Testis (tissue), 3 donors: Measurements from ENCODE around the gene TMEM156. TPM values are rescaled to one million over a fixed set of nuclear protein-coding genes. Genes with fewer than 3 reads are reported as not detected.

ENCODE experiments used
- DNase-seq: peaks from one replicate; pipeline ENCODE4 v3.0.0-alpha.2; 2019
- H3K27ac ChIP-seq, 2 donors: fragments of 200-600 bp; sonication (generic); one replicate each; pipeline ENCODE4 v1.5.1; 2019
- H3K27me3 ChIP-seq: fragments of 200-600 bp; sonication (generic); one replicate; pipeline ENCODE4 v1.5.1; 2019
- H3K36me3 ChIP-seq: fragments of 200-600 bp; sonication (generic); one replicate; pipeline ENCODE4 v1.5.1; 2017; ENCODE audit warnings: low read depth; ENCODE audit errors: missing control alignments
- H3K4me1 ChIP-seq: fragments of 200-600 bp; sonication (generic); one replicate; pipeline ENCODE4 v1.5.1; 2019
- H3K4me3 ChIP-seq, 2 donors: fragments of 200-600 bp; sonication (generic); one replicate each; pipeline ENCODE4 v1.5.1; 2017 to 2019
- H3K9me3 ChIP-seq: fragments of 200-600 bp; sonication (generic); one replicate; pipeline ENCODE4 v1.5.1; 2017
- CTCF ChIP-seq, 3 experiments: fragments of 450-650 bp in 2 of 3; fragments of 200-600 bp in 1 of 3; sonication (generic) in 1 of 3; IDR thresholded peaks; one replicate each; pipeline ENCODE4 v1.5.1; 2016 to 2019; ENCODE audit warnings: antibody characterized with exemption in 3 of 3, mild to moderate bottlenecking in 2 of 3, moderate library complexity in 1 of 3
- POLR2A ChIP-seq: fragments of 450-650 bp; IDR thresholded peaks from one replicate; pipeline ENCODE4 v1.6.1; 2017; ENCODE audit warnings: antibody characterized with exemption, mild to moderate bottlenecking, moderate library complexity
- WGBS, 2 donors: methylation state at CpG; one replicate each; pipeline ENCODE4 v1.1.5; 2018; 5-methylcytosine and 5-hydroxymethylcytosine counted together
- intact Hi-C: fragments of 100-400 bp; cut with DNase I; formaldehyde crosslinking; loops from one replicate; pipeline ENCODE4 v1.15.1; 2023; ENCODE audit warnings: low total_unique reads
- polyA plus RNA-seq: library from polyadenylated mRNA; stranded (reverse); fragments of 350-450 nt; fragmentation: Illumina TruSeq; extraction: RNeasy Lipid Tissue Mini Kit (QIAGEN cat#74804); gene quantifications from one replicate; pipeline ENCODE4 v1.2.3, GENCODE V29; 2014; ENCODE audit warnings: low read depth, low replicate concordance; ENCODE audit not compliant: insufficient read depth
- total RNA-seq, 2 donors: library from RNA; depleted of rRNA; stranded (reverse); fragments of >200 nt; gene quantifications; one replicate each; pipeline ENCODE4 v1.2.3, GENCODE V29; 2016

Gene TMEM156
- total and polyA plus RNA-seq, 3 donors from 2014 or later: 0.86 TPM; not detected in 2

DNA sequence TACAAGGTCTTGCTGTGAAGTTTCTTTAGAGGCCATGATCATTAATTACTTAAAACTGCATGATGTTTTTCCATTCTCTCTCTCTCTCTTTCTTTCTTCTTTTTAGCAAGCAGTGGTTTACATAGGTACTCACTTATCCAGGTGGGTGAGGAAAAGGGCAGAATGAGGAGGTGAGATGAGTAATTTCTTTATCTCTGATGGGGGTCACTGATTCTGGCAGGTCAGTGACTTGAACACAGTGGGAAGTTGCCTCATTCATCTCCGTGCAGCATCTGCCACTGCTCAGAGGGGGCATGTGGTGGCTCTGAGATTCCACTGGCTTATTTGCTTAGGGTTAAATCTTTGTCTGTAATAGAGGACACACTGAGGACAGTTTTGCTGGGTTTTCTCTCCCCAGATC, 102.0 kb downstream of the TMEM156 start:
- H3K9me3 ChIP-seq: no peaks in the 10 kb centered on the region
- H3K27ac ChIP-seq: no peak overlapping the region
- no peaks in the 10 kb centered on the region for H3K36me3 ChIP-seq

GRCh38 chr4:38928974-38929373, 103.2 kb downstream of the TMEM156 start:
- no peak for DNase-seq
- H3K36me3 ChIP-seq: no peaks in the 10 kb centered on the region
- no peaks in the 10 kb centered on the region for H3K4me1 ChIP-seq
- 87 to 92% methylated on average over 9 of the region's 9 CpGs for WGBS, 2 donors
- no peaks in the 10 kb centered on the region for H3K27me3 ChIP-seq
- no peak overlapping the region for H3K27ac ChIP-seq
- TF ChIP-seq CTCF (IDR thresholded peaks at IDR 0.05) (no peak), POLR2A (no peak)
- intact Hi-C loops: no loop called here
- H3K9me3 ChIP-seq: no peaks in the 10 kb centered on the region
- H3K4me3 ChIP-seq: no peak overlapping the region

More for the DNA sequence above, 102.0 kb downstream of the TMEM156 start:
- no peak overlapping the region for H3K4me3 ChIP-seq
- intact Hi-C loops: no loop called here
- WGBS, 2 donors: 63 to 75% methylated on average over 1 of the region's 1 CpG
- no peaks in the 10 kb centered on the region for H3K27me3 ChIP-seq
- DNase-seq: no peak
- TF ChIP-seq POLR2A: no peak
- TF ChIP-seq CTCF (IDR thresholded peaks at IDR 0.05): no peak
- H3K4me1 ChIP-seq: no peaks in the 10 kb centered on the region

GRCh38 chr4:38928568-38928967, 103.6 kb downstream of the TMEM156 start:
- no peaks in the 10 kb centered on the region for H3K9me3 ChIP-seq
- H3K4me3 ChIP-seq: no peak overlapping the region
- no peaks in the 10 kb centered on the region for H3K27me3 ChIP-seq
- H3K27ac ChIP-seq: no peak overlapping the region
- intact Hi-C loops: no loop called here
- 90 to 94% methylated on average over 3 of the region's 3 CpGs for WGBS, 2 donors
- TF ChIP-seq CTCF (IDR thresholded peaks at IDR 0.05) (no peak), POLR2A (no peak)
- no peak for DNase-seq
- H3K36me3 ChIP-seq: no peaks in the 10 kb centered on the region
- no peaks in the 10 kb centered on the region for H3K4me1 ChIP-seq

DNA sequence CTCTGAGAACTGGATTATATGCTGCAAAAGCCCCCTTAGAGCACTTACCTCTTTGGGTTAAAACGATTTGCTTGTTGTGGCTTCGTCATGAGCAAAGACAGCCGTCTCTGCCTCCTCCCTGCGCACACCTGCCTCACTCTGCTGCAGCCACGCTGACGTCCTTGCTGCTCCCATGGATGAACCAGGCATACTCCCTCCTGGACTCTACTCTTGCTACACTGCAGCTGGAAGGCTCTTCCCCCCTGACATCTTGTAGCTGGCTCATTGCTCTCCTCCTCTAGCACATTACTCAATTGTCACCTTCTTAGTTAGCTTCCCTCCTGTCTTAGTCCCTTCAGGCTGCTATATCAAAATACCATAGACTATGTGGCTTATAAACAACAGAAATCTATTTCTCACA, 105.3 kb downstream of the TMEM156 start:
- H3K36me3 ChIP-seq: no peaks in the 10 kb centered on the region
- H3K9me3 ChIP-seq: no peaks in the 10 kb centered on the region
- H3K27me3 ChIP-seq: no peaks in the 10 kb centered on the region
- H3K4me1 ChIP-seq: no peaks in the 10 kb centered on the region
- TF ChIP-seq POLR2A (no peak), CTCF (IDR thresholded peaks at IDR 0.05) (no peak)
- intact Hi-C loops: no loop called here
- WGBS, 2 donors: 88 to 90% methylated on average over 6 of the region's 6 CpGs
- no peak overlapping the region for H3K4me3 ChIP-seq
- DNase-seq: no peak
- no peak overlapping the region for H3K27ac ChIP-seq
